Calu3 (cell line): ENCODE results near the gene NTM. TPM values are rescaled to one million over a fixed set of nuclear protein-coding genes. Genes with fewer than 3 reads are reported as not detected.
"Not testable (repeated sequence)": the region's sequence is repeated elsewhere in the genome, so short reads cannot be mapped to it uniquely, and the experiment has no call there.

Source experiments
- BruUV-seq: library from RNA; stranded (reverse); fragments of 400-500 nt; replicated peaks from 2 replicates; lab custom pipeline; 2021; lab: Mats Ljungman, UMichigan
- CTCF ChIA-PET: fragments of 300-600 bp; sonication (Branson Sonifier 250); formaldehyde crosslinking; loops from one replicate; lab custom pipeline; 2022; ENCODE audit warnings: antibody characterized with exemption; lab: Charles Lee
- DNase-seq: peaks from one replicate; pipeline ENCODE4 v3.0.0; 2022
- H3K27ac Mint-ChIP-seq: one replicate; pipeline ENCODE4 v1.8.0; 2022; ENCODE audit warnings: mixed read lengths; ENCODE audit not compliant: unreplicated experiment
- H3K27me3 Mint-ChIP-seq: one replicate; pipeline ENCODE4 v1.8.0; 2022; ENCODE audit warnings: mixed read lengths; ENCODE audit not compliant: unreplicated experiment
- H3K36me3 Mint-ChIP-seq: one replicate; pipeline ENCODE4 v1.8.0; 2022; ENCODE audit warnings: mild to moderate bottlenecking, moderate library complexity, mixed read lengths; ENCODE audit not compliant: insufficient read depth, unreplicated experiment
- H3K4me1 Mint-ChIP-seq: one replicate; pipeline ENCODE4 v1.8.0; 2022; ENCODE audit warnings: mild to moderate bottlenecking, low read depth, mixed read lengths; ENCODE audit not compliant: unreplicated experiment
- H3K4me3 Mint-ChIP-seq: one replicate; pipeline ENCODE4 v1.8.0; 2022; ENCODE audit warnings: mild to moderate bottlenecking, low read depth, moderate library complexity, mixed read lengths; ENCODE audit not compliant: unreplicated experiment
- H3K9me3 Mint-ChIP-seq: one replicate; pipeline ENCODE4 v1.8.0; 2022; ENCODE audit warnings: low read depth, mixed read lengths; ENCODE audit not compliant: unreplicated experiment
- CTCF ChIP-seq: fragments of 200-600 bp; IDR thresholded peaks from one replicate; pipeline ENCODE4 v1.8.0; 2022; ENCODE audit warnings: antibody characterized with exemption; ENCODE audit not compliant: unreplicated experiment
- intact Hi-C: fragments of 100-400 bp; cut with micrococcal nuclease; formaldehyde crosslinking; loops from one replicate; pipeline ENCODE4 v1.10.0; 2022; ENCODE audit not compliant: unreplicated experiment
- total RNA-seq: library from RNA; stranded (reverse); gene quantifications from 2 replicates; pipeline ENCODE4 v1.2.3, GENCODE V29; 2022

NTM gene
- total RNA-seq, 1 experiment from 2014 or later, result not detected

- H3K27me3 Mint-ChIP-seq, result no peaks in the 10 kb centered on the region
- no peaks in the 10 kb centered on the region for H3K4me1 Mint-ChIP-seq
- DNase-seq, result no peak
- BruUV-seq, result no TSS peak
- CTCF ChIA-PET, result no interaction called here
- no peak for TF ChIP-seq CTCF
- H3K36me3 Mint-ChIP-seq, result no peaks in the 10 kb centered on the region
- no peak overlapping the region for H3K4me3 Mint-ChIP-seq
- no peak overlapping the region for H3K27ac Mint-ChIP-seq
- intact Hi-C loops, result no loop called here
- H3K9me3 Mint-ChIP-seq, result peaks cover 7% of the 10 kb centered on the region
Measured at GRCh38 chr11:131328843-131329242, 41.6 kb upstream of the NTM start.

DNA sequence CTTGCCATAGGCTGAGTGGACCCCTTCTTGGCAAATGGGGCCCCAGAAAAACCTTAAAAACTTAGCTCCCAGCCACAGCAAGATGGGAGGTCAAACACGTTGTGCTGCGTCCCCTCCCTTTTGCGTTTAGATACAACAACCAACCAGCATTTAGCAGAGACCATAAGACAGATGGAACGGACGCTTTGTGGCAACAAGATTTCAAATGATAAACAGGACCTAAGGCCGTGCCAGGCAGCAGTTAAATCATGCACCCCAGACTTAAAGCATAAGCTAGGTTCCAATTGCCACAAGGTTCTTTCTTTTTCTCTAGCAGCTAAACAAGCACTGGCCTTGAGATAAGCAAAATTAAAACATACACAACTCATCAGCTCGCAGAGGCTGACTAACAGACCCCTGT is 39.4 kb upstream of the NTM start:
- CTCF ChIA-PET, result no interaction called here
- TF ChIP-seq CTCF, result no peak

DNA sequence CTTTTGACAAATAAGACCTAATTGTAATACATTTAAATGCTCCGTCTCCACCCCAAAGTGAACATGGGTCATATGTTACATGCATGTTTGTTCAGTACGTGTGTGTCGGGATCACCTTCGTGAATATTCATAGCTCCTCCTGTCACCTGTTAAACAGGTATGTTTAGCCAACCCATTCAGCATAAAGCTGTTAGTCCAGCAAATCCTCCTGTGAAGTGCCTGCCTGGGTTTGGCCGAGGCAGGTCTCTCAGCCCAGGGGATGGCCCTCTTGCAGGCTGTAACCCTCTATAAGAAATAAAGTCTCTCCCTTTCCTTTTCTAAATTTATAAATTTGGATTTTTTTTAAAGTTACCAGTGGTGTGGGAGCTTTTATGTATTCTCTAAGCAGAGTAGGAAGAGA is 38.9 kb upstream of the NTM start:
- H3K27me3 Mint-ChIP-seq, result no peaks in the 10 kb centered on the region
- BruUV-seq, result no TSS peak

More for the DNA sequence above, 39.4 kb upstream of the NTM start:
- intact Hi-C loops, result no loop called here
- Mint-ChIP-seq H3K27ac (no peak overlapping the region), H3K9me3 (peaks cover 7% of the 10 kb centered on the region), H3K4me3 (no peak overlapping the region), H3K36me3 (no peaks in the 10 kb centered on the region), H3K4me1 (no peaks in the 10 kb centered on the region), H3K27me3 (no peaks in the 10 kb centered on the region)
- DNase-seq, result no peak
- no TSS peak for BruUV-seq

DNA sequence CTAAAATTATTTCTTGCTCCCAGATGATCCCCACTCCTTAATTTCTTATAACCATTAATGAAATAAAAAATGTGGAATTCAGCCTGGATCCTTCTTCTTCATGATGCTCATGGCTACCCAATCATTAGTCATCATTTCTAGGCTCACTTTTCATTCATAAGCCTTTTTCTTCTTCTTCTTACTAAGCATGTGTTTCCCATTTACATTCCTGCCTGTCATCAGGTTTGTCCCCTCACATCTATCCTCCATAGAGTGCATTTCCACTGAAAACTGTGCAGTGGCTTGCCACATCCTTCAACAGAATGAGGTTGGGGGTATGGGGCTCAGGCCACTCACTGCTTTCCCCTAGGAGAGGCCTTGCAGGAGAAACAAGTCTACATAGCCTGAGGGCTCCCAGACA is 35.8 kb upstream of the NTM start:
- no TSS peak for BruUV-seq
- no peak for DNase-seq
- CTCF ChIA-PET, result no interaction called here
- H3K4me1 Mint-ChIP-seq, result no peaks in the 10 kb centered on the region
- no peak overlapping the region for H3K4me3 Mint-ChIP-seq
- H3K36me3 Mint-ChIP-seq, result no peaks in the 10 kb centered on the region
- intact Hi-C loops, result no loop called here
- H3K27me3 Mint-ChIP-seq, result no peaks in the 10 kb centered on the region
- H3K27ac Mint-ChIP-seq, result no peak overlapping the region
- H3K9me3 Mint-ChIP-seq, result peaks cover 12% of the 10 kb centered on the region
- no peak for TF ChIP-seq CTCF

More for the DNA sequence above, 38.9 kb upstream of the NTM start:
- no peak for TF ChIP-seq CTCF
- no peaks in the 10 kb centered on the region for H3K36me3 Mint-ChIP-seq
- no peak for DNase-seq
- CTCF ChIA-PET, result no interaction called here
- no peaks in the 10 kb centered on the region for H3K4me1 Mint-ChIP-seq
- peaks cover 9% of the 10 kb centered on the region for H3K9me3 Mint-ChIP-seq
- H3K27ac Mint-ChIP-seq, result no peak overlapping the region
- H3K4me3 Mint-ChIP-seq, result no peak overlapping the region
- intact Hi-C loops, result no loop called here

- not testable (repeated sequence) for H3K27me3 Mint-ChIP-seq, H3K27ac Mint-ChIP-seq
Measured at GRCh38 chr11:131341900-131342299, 28.5 kb upstream of the NTM start.

DNA sequence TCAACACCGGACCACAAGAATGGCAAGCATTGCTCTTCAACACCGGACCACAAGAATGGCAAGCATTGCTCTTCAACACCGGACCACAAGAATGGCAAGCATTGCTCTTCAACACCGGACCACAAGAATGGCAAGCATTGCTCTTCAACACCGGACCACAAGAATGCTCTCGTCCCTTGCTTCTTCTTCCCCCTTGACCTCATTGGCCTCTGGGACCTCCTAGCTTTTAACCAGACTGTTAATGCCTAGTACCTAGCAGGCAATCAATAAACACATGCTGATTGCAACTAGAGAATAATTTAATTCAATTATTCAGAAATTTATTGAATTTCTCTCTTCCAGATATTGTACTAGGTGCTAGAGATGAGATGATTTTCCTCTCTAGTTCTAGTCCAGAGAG is 28.0 kb upstream of the NTM start:
- H3K9me3 Mint-ChIP-seq, BruUV-seq, DNase-seq, intact Hi-C loops, H3K4me1 Mint-ChIP-seq, CTCF ChIA-PET, H3K4me3 Mint-ChIP-seq, H3K27me3 Mint-ChIP-seq, H3K27ac Mint-ChIP-seq, H3K36me3 Mint-ChIP-seq: not testable (repeated sequence)

More at GRCh38 chr11:131341900-131342299, 28.5 kb upstream of the NTM start:
- CTCF ChIA-PET, intact Hi-C loops, H3K9me3 Mint-ChIP-seq, H3K36me3 Mint-ChIP-seq, BruUV-seq, H3K4me1 Mint-ChIP-seq, DNase-seq, H3K4me3 Mint-ChIP-seq: not testable (repeated sequence)
